Body of pancreas (tissue), 4 donors: Measurements from ENCODE around the gene CHRNA5. TPM values are rescaled to one million over a fixed set of nuclear protein-coding genes. Genes with fewer than 3 reads are reported as not detected.
"Not testable (repeated sequence)": the region's sequence is repeated elsewhere in the genome, so short reads cannot be mapped to it uniquely, and the experiment has no call there.

Experiments used
- ATAC-seq: fragments of 150-250 bp; one replicate; pipeline ENCODE4 v1.9.1; 2016
- DNase-seq, 4 donors: peaks; one replicate each; pipeline ENCODE4 v3.0.0-alpha.2; 2019
- H3K27ac ChIP-seq, 4 donors: fragments of 200-600 bp; sonication (generic); 1 replicate in 3 of 4; 2 replicates in 1 of 4; pipeline versions ENCODE4 v1.5.1 to v1.6.1; 2016 to 2019; ENCODE audit warnings: mild to moderate bottlenecking in 1 of 4, mixed read lengths in 1 of 4, moderate library complexity in 1 of 4
- H3K27me3 ChIP-seq, 2 donors: fragments of 200-600 bp; sonication (generic); one replicate each; pipeline ENCODE4 v1.6.0; 2016; ENCODE audit warnings: mild to moderate bottlenecking in 1 of 2
- H3K36me3 ChIP-seq, 2 donors: fragments of 200-600 bp; sonication (generic); replicated peaks in 1 of 2; 2 replicates each; pipeline ENCODE4 v1.5.1; 2016; ENCODE audit warnings: low read depth in 2 of 2; ENCODE audit not compliant: insufficient read depth in 1 of 2
- H3K4me1 ChIP-seq: fragments of 200-600 bp; sonication (generic); one replicate; pipeline ENCODE4 v1.6.0; 2016
- H3K4me3 ChIP-seq, 2 donors: fragments of 200-600 bp; sonication (generic); 1 replicate in 1 of 2; 2 replicates in 1 of 2; pipeline ENCODE4 v1.5.1; 2016 to 2019
- H3K9me3 ChIP-seq, 3 donors: fragments of 200-600 bp; sonication (generic); 1 replicate in 2 of 3; 2 replicates in 1 of 3; pipeline ENCODE4 v1.5.1; 2016
- CTCF ChIP-seq, 7 experiments: fragments of 450-650 bp in 4 of 7; fragments of 200-600 bp in 3 of 7; sonication (generic) in 3 of 7; IDR thresholded peaks; one replicate each; pipeline ENCODE4 v1.5.1; 2016 to 2019; ENCODE audit warnings: antibody characterized with exemption in 7 of 7
- POLR2A ChIP-seq, 3 donors: fragments of 450-650 bp; IDR thresholded peaks; one replicate each; pipeline ENCODE4 v1.6.1; 2016; ENCODE audit warnings: antibody characterized with exemption in 3 of 3, mild to moderate bottlenecking in 2 of 3
- WGBS, 2 donors: methylation state at CpG; one replicate each; pipeline ENCODE4 v1.1.5; 2017; 5-methylcytosine and 5-hydroxymethylcytosine counted together
- intact Hi-C: fragments of 100-400 bp; cut with DNase I; formaldehyde crosslinking; loops from one replicate; pipeline ENCODE4 v1.15.1; 2023
- total RNA-seq, 2 donors: library from RNA; depleted of rRNA; stranded (reverse); fragments of >200 nt; gene quantifications; one replicate each; pipeline ENCODE4 v1.1.0, GENCODE V29; 2016

CHRNA5 gene
- total RNA-seq, 2 donors from 2014 or later: 1.6 TPM; not detected in 1

GRCh38 chr15:78551902-78552301, 13.4 kb upstream of the CHRNA5 start:
- Histone ChIP-seq H3K27me3 (no peaks in the 10 kb centered on the region), H3K36me3 (peaks cover 7 to 21% of the 10 kb centered on the region in 2 donors), H3K4me3 (no peak overlapping the region), H3K27ac (no peak overlapping the region), H3K9me3 (no peaks in the 10 kb centered on the region), H3K4me1 (peaks cover 2% of the 10 kb centered on the region)
- TF ChIP-seq POLR2A (IDR thresholded peaks at IDR 0.05) (no peak), CTCF (IDR thresholded peaks at IDR 0.05) (no peak)
- DNase-seq (no peak), ATAC-seq (no peak)
- intact Hi-C loops: no loop called here
- 74 to 75% methylated on average over 5 of the region's 5 CpGs for WGBS, 2 donors

GRCh38 chr15:78552597-78552996, 12.7 kb upstream of the CHRNA5 start:
- DNase-seq (no peak), ATAC-seq (no peak)
- WGBS, 2 donors: 41 to 46% methylated on average over 5 of the region's 5 CpGs
- H3K9me3 ChIP-seq: no peaks in the 10 kb centered on the region
- H3K27ac ChIP-seq: no peak overlapping the region
- H3K36me3 ChIP-seq: peaks cover 0 to 15% of the 10 kb centered on the region in 2 donors
- H3K27me3 ChIP-seq: no peaks in the 10 kb centered on the region
- no peak overlapping the region for H3K4me3 ChIP-seq
- TF ChIP-seq CTCF (IDR thresholded peaks at IDR 0.05) (no peak), POLR2A (IDR thresholded peaks at IDR 0.05) (no peak)
- intact Hi-C loops: no loop called here
- no peaks in the 10 kb centered on the region for H3K4me1 ChIP-seq

GRCh38 chr15:78560201-78560600, 5.1 kb upstream of the CHRNA5 start:
- H3K27ac ChIP-seq, intact Hi-C loops, H3K4me1 ChIP-seq, H3K9me3 ChIP-seq, ATAC-seq, H3K36me3 ChIP-seq, H3K4me3 ChIP-seq, DNase-seq, H3K27me3 ChIP-seq: not testable (repeated sequence)
- WGBS, 2 donors: 93% methylated on average over 10 of the region's 10 CpGs

- H3K27me3 ChIP-seq: no peaks in the 10 kb centered on the region
- ATAC-seq: no peak
- no peak for DNase-seq
- H3K27ac ChIP-seq: no peak overlapping the region
- 73 to 84% methylated on average over 5 of the region's 5 CpGs for WGBS, 2 donors
- no peak overlapping the region for H3K4me3 ChIP-seq
- peaks cover 14% of the 10 kb centered on the region for H3K4me1 ChIP-seq
- intact Hi-C loops: no loop called here
- H3K36me3 ChIP-seq: no peaks in the 10 kb centered on the region
- no peaks in the 10 kb centered on the region for H3K9me3 ChIP-seq
- no peak for TF ChIP-seq CTCF (IDR thresholded peaks at IDR 0.05)
- TF ChIP-seq POLR2A (IDR thresholded peaks at IDR 0.05): no peak
Measured at GRCh38 chr15:78561490-78561889, 3.8 kb upstream of the CHRNA5 start.

GRCh38 chr15:78563092-78563491, 2.2 kb upstream of the CHRNA5 start:
- no peaks in the 10 kb centered on the region for H3K27me3 ChIP-seq
- peaks cover 17% of the 10 kb centered on the region for H3K4me1 ChIP-seq
- no peak for TF ChIP-seq POLR2A (IDR thresholded peaks at IDR 0.05)
- TF ChIP-seq CTCF (IDR thresholded peaks at IDR 0.05): no peak
- WGBS, 2 donors: 87 to 94% methylated on average over 2 of the region's 2 CpGs
- no peaks in the 10 kb centered on the region for H3K9me3 ChIP-seq
- no peak overlapping the region for H3K27ac ChIP-seq
- no peaks in the 10 kb centered on the region for H3K36me3 ChIP-seq
- H3K4me3 ChIP-seq: no peak overlapping the region
- intact Hi-C loops: no loop called here
- ATAC-seq: no peak
- no peak for DNase-seq
